GM15510 (cell line): ENCODE results near the gene PYGO2.

Experiments
- POLR2A ChIP-seq: IDR thresholded peaks from 3 replicates; pipeline ENCODE4 v1.6.1; 2011; ENCODE audit warnings: borderline replicate concordance; ENCODE audit not compliant: insufficient read length; ENCODE audit errors: extremely low read depth

The PYGO2 gene

DNA sequence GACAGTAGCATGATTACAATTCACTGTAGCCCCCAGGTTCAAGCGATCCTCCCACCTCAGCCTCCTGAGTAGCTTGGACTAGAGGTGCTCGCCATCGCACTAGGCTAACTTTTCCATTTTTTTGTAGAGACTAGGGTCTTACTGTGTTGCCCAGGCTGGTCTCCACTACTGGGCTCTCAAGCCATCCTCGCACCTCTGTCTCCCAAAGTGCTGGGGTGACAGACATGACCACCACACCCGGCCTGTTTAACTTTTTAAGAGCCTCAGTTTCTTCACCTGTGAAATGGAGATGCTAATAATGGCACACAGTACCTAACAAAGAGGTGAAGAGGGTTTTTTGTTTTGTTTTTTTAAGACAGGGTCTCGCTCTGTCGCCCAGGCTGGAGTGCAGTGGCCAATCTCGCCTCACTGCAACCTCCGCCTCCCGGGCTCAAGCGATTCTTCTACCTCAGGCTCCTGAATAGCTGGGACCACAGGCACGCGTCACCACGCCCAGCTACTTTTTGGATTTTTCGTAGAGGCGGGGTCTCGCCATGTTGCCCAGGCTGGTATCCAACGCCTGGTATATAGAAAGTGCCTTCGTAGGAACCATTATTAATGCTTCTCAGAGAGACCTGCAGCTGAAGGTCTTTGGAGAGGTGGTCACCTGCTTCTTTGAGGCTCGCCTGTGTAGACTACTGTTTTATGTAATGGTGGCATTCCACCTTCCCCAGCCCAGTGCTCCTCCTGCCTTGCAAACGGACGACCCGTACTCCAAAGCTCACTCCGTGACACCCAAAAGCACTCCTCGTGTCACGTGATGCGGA, 25.6 kb downstream of the PYGO2 start:
- no peak for TF ChIP-seq POLR2A

DNA sequence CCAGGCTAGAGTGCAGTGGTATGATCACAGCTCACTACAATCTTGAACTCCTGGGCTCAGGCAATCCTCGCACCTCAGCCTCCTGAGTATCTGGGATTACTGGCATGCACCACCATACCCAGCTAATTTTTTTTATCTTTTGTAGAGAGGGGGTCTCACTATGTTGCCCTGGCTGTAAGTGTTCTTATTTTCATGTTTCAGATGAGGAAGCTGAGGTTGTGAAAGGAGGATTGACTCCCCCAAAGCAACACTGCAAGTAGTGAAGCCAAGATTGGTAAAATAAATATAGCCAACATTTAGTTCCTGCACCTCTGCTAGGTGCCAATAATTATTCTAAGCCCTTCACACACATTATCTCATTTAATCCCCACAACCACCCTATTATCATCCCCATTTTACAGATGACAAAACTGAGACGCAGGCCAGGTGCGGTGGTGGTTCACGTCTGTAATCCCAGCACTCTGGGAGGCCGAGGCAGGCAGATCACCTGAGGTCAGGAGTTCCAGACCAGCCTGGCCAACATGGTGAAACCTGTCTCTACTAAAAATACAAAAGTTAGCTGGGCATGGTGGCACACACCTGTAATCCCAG, 27.1 kb downstream of the PYGO2 start:
- TF ChIP-seq POLR2A, result no peak

GRCh38 chr1:154931940-154932487, 29.6 kb downstream of the PYGO2 start:
- no peak for TF ChIP-seq POLR2A

- TF ChIP-seq POLR2A, result no peak
Measured at GRCh38 chr1:154926201-154926600, 35.4 kb downstream of the PYGO2 start.

- TF ChIP-seq POLR2A, result no peak
Measured at GRCh38 chr1:154925335-154926170, 36.0 kb downstream of the PYGO2 start.

- TF ChIP-seq POLR2A, result no peak
Measured at GRCh38 chr1:154923695-154924094, 37.9 kb downstream of the PYGO2 start.

- TF ChIP-seq POLR2A, result no peak
Measured at GRCh38 chr1:154913273-154913672, 48.3 kb downstream of the PYGO2 start.

DNA sequence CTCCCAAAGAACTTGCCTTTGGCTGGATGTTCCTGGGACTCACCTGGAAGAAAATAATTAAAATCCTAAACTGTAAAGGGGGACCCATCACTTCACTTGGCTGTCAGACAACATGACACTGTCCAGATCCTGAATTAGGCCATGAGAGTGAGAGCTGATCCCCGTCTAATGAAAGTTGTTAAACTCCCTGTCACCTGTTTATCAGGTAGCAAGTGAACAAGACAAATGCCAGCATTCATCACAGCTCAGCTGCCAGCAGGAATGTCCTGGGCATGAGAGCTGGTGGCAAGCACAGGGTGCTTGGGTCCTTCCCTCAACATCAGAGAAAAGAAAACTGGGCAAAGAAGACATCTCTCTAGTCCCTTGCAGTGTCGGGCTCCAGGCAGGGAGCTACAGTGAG, 48.8 kb downstream of the PYGO2 start:
- no peak for TF ChIP-seq POLR2A

DNA sequence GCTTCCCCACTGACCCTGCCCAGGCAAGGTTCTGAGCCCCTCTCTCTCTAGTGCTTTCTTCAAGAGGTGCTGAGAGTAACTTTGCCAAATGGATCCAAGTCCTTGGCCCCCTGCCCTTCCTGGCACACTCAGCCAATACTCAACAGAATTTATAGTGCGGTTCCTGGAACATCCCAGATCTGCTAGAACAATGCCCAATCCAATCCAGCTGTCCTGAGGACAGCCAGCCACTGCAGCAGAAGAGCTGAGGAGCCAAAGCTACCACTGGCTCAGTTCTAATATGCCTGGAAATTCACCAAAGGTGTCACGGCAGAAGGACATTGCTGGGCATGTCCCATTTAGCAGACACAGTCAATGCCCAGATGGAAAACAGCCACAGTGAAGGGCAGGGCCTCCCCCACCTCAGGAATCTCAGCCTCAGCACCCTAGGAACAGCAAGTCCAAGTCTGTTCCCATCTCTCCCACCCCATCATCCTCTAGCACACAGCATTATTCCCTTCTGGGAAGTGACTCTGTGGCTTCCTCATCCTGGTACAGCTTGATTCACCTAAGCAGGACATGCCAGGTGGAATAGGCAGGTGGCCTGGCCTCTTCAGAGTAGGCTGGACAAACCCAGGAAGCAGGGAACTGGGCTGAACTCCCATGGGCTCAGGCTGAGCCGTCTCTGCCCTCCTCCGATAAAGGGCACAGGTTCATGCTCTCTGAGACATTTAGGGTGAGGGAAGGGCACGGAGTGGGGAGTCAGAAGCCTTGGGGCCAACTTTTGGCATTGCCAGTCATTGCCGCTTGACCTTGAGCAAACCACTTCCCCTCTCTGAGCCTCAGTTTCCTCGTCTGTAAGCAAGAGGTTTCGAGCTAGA, 49.7 kb downstream of the PYGO2 start:
- no peak for TF ChIP-seq POLR2A

GRCh38 chr1:154910851-154911250, 50.7 kb downstream of the PYGO2 start:
- no peak for TF ChIP-seq POLR2A

GRCh38 chr1:154908937-154909336, 52.6 kb downstream of the PYGO2 start:
- TF ChIP-seq POLR2A, result no peak
